Sigmoid colon (tissue), 7 donors: Measurements from ENCODE around the gene SULT1A1. TPM values are rescaled to one million over a fixed set of nuclear protein-coding genes. Genes with fewer than 3 reads are reported as not detected.
"Not testable (repeated sequence)": the region's sequence is repeated elsewhere in the genome, so short reads cannot be mapped to it uniquely, and the experiment has no call there.

Source experiments
- DNase-seq: peaks from one replicate; pipeline ENCODE4 v3.0.0-alpha.2; 2019
- H3K27ac ChIP-seq, 4 donors: fragments of 200-600 bp; sonication (generic); one replicate each; pipeline ENCODE4 v1.5.1; 2016 to 2019; ENCODE audit warnings: mild to moderate bottlenecking in 1 of 4
- H3K27me3 ChIP-seq, 3 donors: fragments of 200-600 bp; sonication (generic); one replicate each; pipeline ENCODE4 v1.5.1; 2019; ENCODE audit warnings: mild to moderate bottlenecking in 1 of 3
- H3K36me3 ChIP-seq, 4 donors: fragments of 200-600 bp; sonication (generic); one replicate each; pipeline ENCODE4 v1.5.1; 2016 to 2019
- H3K4me1 ChIP-seq, 4 donors: fragments of 200-600 bp; sonication (generic); one replicate each; pipeline ENCODE4 v1.5.1; 2017 to 2019
- H3K4me3 ChIP-seq, 4 donors: fragments of 200-600 bp; sonication (generic); one replicate each; pipeline ENCODE4 v1.5.1; 2017 to 2019; ENCODE audit warnings: mild to moderate bottlenecking in 2 of 4, moderate library complexity in 1 of 4
- H3K9me3 ChIP-seq, 4 donors: fragments of 200-600 bp in 3 of 4; sonication (generic) in 3 of 4; one replicate each; pipeline versions ENCODE4 v1.5.1 to v1.6.1; 2013 to 2019
- EP300 ChIP-seq, 4 donors: sonication (generic); formaldehyde crosslinking; IDR thresholded peaks; one replicate each; pipeline ENCODE4 v1.6.1; 2017; ENCODE audit warnings: antibody characterized with exemption in 4 of 4
- POLR2A ChIP-seq, 2 donors: fragments of 450-650 bp; IDR thresholded peaks; one replicate each; pipeline ENCODE4 v1.6.1; 2016; ENCODE audit warnings: antibody characterized with exemption in 2 of 2, mild to moderate bottlenecking in 2 of 2, moderate library complexity in 2 of 2
- POLR2AphosphoS5 ChIP-seq, 4 donors: sonication (generic); formaldehyde crosslinking; IDR thresholded peaks; one replicate each; pipeline ENCODE4 v1.6.1; 2017; ENCODE audit warnings: antibody characterized with exemption in 4 of 4
- WGBS, 2 donors: extraction: QIAGEN DNeasy Blood & Tissue Kit; methylation state at CpG; one replicate each; pipeline ENCODE4 v1.1.7; 2013; 5-methylcytosine and 5-hydroxymethylcytosine counted together
- intact Hi-C: fragments of 100-400 bp; cut with DNase I; formaldehyde crosslinking; loops from one replicate; pipeline ENCODE4 v1.15.1; 2023
- polyA plus RNA-seq, 3 donors: library from polyadenylated mRNA; stranded (reverse); fragments of 200-250 nt; gene quantifications; one replicate each; pipeline ENCODE4 v1.2.3, GENCODE V29; 2013
- total RNA-seq, 4 donors: library from RNA; depleted of rRNA; stranded (reverse); fragments of >200 nt; gene quantifications; one replicate each; pipeline ENCODE4 v1.1.0, GENCODE V29; 2016
- TF ChIP-seq, protein P1 (sequence below), 4 experiments: fragments of 450-650 bp in 3 of 4; fragments of 200-600 bp in 1 of 4; IDR thresholded peaks; one replicate each; pipeline ENCODE4 v1.5.1; 2016 to 2019; ENCODE audit warnings: antibody characterized with exemption in 4 of 4, mild to moderate bottlenecking in 3 of 4, moderate library complexity in 2 of 4
- donor health status: healthy with polysubstance abuse.
- donor health status: Bipolar disorder and iron deficiency.
- donor health status: healthy.

SULT1A1 gene
- total and polyA plus RNA-seq, 7 donors = 10.2 to 283 (median 27.7) TPM

DNA sequence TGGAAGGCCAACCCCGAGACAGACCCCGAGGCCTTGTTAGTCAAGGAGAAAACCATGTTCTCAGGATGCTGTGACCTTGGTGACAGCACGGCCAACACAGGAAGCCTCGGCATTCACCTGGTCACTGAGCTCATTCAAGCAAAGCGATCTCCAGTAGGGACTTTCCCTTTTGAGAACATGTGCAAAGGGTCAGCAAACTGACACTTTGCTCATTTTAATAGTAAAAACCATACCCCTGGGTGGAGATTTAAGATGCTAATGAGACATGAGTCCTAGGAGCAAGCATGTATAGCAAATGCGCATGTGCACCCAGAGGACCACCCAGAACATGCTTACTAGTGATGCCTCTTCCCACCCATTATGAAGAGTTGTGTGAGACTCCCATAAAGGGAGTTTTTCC, 7.3 kb downstream of the SULT1A1 start:
- no peak for TF ChIP-seq EP300 (IDR thresholded peaks at IDR 0.05)
- 59 to 78% methylated on average over 5 of the region's 6 CpGs for WGBS, 2 donors
- intact Hi-C loops = no loop called here
- no peaks in the 10 kb centered on the region for H3K4me1 ChIP-seq
- H3K36me3 ChIP-seq = no peaks in the 10 kb centered on the region
- no peak overlapping the region for H3K27ac ChIP-seq
- H3K4me3 ChIP-seq = no peak overlapping the region
- peak; percentile 37 for DNase-seq
- no peaks in the 10 kb centered on the region for H3K9me3 ChIP-seq
- no peaks in the 10 kb centered on the region for H3K27me3 ChIP-seq

DNA sequence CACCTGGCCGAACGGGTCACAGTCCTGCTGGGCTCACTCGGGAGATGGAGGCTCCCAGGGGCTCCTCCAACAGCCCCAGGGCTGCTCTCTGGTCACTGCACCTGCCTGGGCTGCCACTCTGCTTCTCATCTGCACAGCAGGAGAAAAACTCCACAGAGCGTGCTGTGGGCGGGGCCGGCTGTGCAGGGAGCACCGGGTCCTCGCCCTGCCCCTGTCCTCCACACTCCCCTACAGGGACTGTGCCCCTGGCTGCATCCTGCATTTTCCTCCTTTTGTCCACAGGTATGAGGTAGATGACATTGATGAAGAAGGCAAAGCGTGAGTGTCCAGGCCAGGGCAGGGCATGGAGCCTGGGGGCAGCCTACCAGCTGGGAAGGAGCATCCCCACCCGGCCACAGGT, 7.8 kb downstream of the SULT1A1 start:
- peak; percentile 19 for DNase-seq
- 49 to 84% methylated on average over 5 of the region's 10 CpGs for WGBS, 2 donors
- H3K36me3 ChIP-seq, H3K9me3 ChIP-seq, H3K27me3 ChIP-seq, H3K4me1 ChIP-seq, intact Hi-C loops, H3K27ac ChIP-seq, H3K4me3 ChIP-seq: not testable (repeated sequence)

DNA sequence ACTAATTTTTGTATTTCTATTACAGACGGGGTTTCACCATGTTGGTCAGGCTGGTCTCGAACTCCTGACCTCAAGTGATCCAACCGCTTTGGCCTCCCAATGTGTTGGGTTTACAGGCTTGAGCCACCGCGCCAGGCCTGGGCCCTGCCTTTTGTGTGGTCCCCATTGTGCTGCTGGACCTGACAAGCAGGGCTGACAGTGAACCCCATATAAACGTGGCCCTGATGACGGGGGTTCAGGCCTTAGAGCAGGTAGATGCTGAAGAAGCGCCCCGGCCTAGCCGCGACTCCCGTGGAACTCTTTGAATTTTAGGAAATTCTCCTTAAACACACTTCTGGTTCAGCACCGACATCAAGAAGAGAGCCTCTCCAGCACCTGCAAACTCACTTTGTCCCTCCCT, 8.3 kb downstream of the SULT1A1 start:
- H3K9me3 ChIP-seq, H3K4me3 ChIP-seq, H3K36me3 ChIP-seq, H3K27ac ChIP-seq, H3K27me3 ChIP-seq, intact Hi-C loops, H3K4me1 ChIP-seq: not testable (repeated sequence)
- WGBS, 2 donors = 89 to 91% methylated on average over 12 of the region's 13 CpGs
- DNase-seq = peak; percentile 45

DNA sequence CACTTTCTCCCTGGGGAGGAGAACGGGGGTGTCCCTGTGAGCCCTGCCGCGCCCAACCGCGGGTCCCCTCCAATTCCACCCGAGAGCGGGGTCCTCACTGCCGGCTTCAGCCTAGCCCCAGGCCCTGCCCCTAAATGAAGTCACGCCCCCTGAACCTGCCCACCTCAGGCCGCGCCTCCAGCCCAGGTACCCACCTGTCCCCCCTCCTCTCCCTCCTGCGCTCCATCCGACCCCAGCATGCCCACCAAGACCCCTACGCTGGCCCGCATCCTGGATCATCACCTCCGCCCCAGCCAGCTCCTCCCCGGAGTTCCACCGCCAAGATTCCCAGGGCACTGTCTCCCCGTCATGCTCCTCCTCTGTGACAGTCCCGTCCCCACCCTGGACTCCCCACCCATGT, 8.9 kb downstream of the SULT1A1 start:
- H3K27ac ChIP-seq, H3K4me1 ChIP-seq, H3K4me3 ChIP-seq, H3K9me3 ChIP-seq, DNase-seq, H3K27me3 ChIP-seq, intact Hi-C loops, H3K36me3 ChIP-seq: not testable (repeated sequence)
- WGBS, 2 donors = 43 to 48% methylated on average over 10 to 13 of the region's 20 CpGs

DNA sequence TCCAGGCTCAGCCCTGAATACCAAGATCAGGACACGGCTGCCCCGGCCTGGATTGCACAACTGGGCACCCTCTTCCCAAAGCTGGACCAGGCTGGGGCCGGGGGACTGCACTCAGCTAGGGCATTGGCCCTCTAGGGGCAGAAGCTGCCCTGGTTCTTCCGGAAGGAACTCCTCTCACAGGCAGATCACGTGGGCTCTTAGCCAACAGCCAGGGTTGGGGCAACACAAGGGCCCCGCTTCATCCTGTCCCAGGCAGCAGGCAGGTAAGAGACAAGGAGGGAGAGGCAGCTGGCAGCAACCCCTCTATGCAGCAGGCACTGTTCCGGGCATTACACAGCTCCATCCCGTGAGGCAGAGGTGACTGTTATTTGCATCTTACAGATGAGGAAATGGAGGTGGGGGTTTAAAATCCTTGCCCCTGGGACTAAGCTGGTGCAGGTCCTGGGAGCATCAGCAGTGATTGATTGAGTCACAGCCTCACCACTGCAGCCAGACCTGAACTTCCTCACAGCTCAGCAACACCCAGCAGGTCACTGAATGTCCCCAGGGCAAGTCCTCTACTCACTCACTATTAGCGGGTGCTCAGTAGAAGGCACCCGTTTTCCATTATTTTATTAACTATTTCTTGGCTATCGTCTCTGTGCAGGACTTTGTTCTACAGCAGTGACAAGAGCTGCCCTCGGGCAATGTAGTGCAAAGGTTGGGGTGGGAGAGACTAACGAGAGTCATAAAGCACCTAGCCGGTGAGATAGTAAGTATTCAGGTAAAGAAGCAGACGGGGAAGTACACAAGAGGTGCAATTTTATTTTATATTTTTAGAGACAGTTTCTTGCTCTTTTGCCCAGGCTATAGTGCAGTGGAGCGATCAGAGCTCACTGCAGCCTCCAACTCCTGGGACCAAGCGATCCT, 10.2 kb downstream of the SULT1A1 start:
- H3K4me3 ChIP-seq, H3K27me3 ChIP-seq, H3K9me3 ChIP-seq, H3K36me3 ChIP-seq, DNase-seq, H3K27ac ChIP-seq, intact Hi-C loops, H3K4me1 ChIP-seq: not testable (repeated sequence)
- WGBS, 2 donors = no CpG with 5 or more reads among the region's 17 CpGs

DNA sequence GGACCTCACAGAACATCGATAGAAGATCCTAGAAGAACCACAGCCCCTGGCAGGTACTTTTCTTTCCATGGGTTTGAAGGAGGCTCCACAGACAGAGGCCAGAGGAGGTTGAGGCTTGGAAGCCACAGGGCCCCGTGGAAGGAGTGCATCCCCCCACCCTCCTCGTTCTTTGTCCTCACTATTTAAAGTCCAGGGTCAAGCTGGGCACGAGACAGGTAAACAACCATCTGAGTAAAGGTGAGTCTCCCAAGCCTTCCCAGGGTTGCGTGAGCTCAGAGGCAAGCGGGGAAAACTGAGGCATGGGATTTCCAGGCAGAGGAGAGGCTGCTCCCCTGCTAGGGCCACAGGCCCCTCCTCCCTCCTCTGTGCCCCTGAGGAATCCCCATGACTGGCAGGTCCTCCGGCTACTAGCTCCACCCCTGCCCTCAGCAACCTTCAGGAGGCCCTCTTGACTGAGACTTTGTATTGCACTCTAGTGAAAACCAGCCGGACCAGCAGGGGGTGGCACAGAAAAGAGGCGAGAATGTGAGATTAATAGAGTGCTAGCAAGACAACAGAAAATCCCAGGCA, 12.1 kb downstream of the SULT1A1 start:
- H3K27me3 ChIP-seq = no peaks in the 10 kb centered on the region
- no peaks in the 10 kb centered on the region for H3K36me3 ChIP-seq
- intact Hi-C loops = no loop called here
- peaks cover 0 to 6% (median 2%) of the 10 kb centered on the region in 4 donors for H3K4me1 ChIP-seq
- no peak for DNase-seq
- no peak overlapping the region for H3K4me3 ChIP-seq
- no peak overlapping the region for H3K27ac ChIP-seq
- H3K9me3 ChIP-seq = no peaks in the 10 kb centered on the region
- no peak for TF ChIP-seq EP300 (IDR thresholded peaks at IDR 0.05)
- no peak for TF ChIP-seq POLR2A (IDR thresholded peaks at IDR 0.05)
- TF ChIP-seq, protein P1, sequence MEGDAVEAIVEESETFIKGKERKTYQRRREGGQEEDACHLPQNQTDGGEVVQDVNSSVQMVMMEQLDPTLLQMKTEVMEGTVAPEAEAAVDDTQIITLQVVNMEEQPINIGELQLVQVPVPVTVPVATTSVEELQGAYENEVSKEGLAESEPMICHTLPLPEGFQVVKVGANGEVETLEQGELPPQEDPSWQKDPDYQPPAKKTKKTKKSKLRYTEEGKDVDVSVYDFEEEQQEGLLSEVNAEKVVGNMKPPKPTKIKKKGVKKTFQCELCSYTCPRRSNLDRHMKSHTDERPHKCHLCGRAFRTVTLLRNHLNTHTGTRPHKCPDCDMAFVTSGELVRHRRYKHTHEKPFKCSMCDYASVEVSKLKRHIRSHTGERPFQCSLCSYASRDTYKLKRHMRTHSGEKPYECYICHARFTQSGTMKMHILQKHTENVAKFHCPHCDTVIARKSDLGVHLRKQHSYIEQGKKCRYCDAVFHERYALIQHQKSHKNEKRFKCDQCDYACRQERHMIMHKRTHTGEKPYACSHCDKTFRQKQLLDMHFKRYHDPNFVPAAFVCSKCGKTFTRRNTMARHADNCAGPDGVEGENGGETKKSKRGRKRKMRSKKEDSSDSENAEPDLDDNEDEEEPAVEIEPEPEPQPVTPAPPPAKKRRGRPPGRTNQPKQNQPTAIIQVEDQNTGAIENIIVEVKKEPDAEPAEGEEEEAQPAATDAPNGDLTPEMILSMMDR (IDR thresholded peaks at IDR 0.05) = no peak
- 62 to 75% methylated on average over 9 of the region's 9 CpGs for WGBS, 2 donors

DNA sequence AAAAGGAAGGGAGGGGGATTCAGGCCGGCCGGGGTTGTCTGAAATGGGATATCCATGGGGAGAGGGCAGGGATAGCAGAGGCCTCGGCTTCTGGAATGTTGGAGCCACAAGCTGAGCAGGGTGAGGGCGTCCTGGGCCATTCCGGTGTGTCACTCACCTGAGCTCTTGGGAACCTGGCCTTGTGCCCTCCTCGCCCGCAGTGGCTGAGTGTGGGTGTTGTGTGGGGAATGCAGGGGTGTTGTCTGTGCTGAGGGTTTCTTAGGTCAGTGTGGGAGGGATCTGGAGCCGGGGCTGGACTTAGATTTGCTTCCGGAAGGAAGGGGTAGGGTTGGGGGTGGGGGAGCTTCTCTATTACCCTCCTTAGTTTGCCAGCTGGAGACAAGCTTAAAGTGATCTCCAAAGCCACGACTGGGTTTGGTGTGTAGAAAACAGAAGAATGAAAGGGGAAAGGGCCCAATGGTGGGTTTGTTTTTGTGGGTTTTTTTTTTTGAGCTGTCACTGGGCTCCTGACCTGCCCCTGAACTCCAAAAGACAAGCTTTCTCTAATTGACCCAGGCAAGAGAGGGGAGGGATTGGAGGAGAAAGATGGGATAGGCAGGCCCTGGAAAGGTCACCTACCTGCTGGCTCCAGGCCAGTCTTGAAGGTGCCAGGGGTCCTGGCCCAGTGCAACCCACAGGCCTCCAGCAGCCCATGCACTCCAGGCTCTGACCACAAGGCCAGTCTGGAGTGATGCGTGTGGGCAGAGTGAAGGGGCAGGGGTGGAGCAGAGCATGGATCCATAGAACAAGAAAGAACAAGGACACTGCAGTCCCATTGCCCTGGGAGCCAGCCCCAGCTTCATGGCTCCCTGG, 12.8 kb downstream of the SULT1A1 start, which contains the start of gene SULT1A2:
TSS of gene SULT1A2 (minus strand) at position 211 of the 852 bp plus-strand sequence. CDS start 1,120 bp downstream, outside the sequence.
- H3K4me3 ChIP-seq = no peak within 1 kb of the TSS
- WGBS, 2 donors = 18 to 44% methylated on average over 11 of the region's 11 CpGs
- no peak for DNase-seq
- no peaks in the 10 kb centered on the region for H3K36me3 ChIP-seq
- H3K27ac ChIP-seq = no peak within 1 kb of the TSS
- H3K4me1 ChIP-seq = peaks cover 0 to 6% (median 2%) of the 10 kb centered on the region in 4 donors
- no peaks in the 10 kb centered on the region for H3K9me3 ChIP-seq
- intact Hi-C loops = no loop called here
- H3K27me3 ChIP-seq = no peaks in the 10 kb centered on the region
- no peak for TF ChIP-seq POLR2AphosphoS5 (IDR thresholded peaks at IDR 0.05)
- TF ChIP-seq, protein P1 (IDR thresholded peaks at IDR 0.05) = no peak
- no peak for TF ChIP-seq POLR2A (IDR thresholded peaks at IDR 0.05)
- TF ChIP-seq EP300 (IDR thresholded peaks at IDR 0.05) = no peak
